Ovary (tissue), 9 donors: ENCODE results near the gene SV2B. TPM values are rescaled to one million over a fixed set of nuclear protein-coding genes. Genes with fewer than 3 reads are reported as not detected.

ENCODE experiments used
- DNase-seq, 5 donors: peaks; one replicate each; pipeline ENCODE4 v3.0.0-alpha.2; 2019 to 2020
- H3K27ac ChIP-seq, 2 donors: fragments of 200-600 bp; one replicate each; pipeline versions ENCODE4 v1.5.1 to v1.8.0; 2019 to 2022
- H3K27me3 ChIP-seq: fragments of 200-600 bp; one replicate; pipeline ENCODE4 v1.8.0; 2022
- H3K36me3 ChIP-seq: fragments of 200-600 bp; sonication (generic); one replicate; pipeline ENCODE4 v1.5.1; 2019
- H3K4me1 ChIP-seq: one replicate; pipeline ENCODE4 v1.8.1; 2013; ENCODE audit warnings: mild to moderate bottlenecking, moderate library complexity; ENCODE audit not compliant: insufficient read depth
- H3K4me3 ChIP-seq: fragments of 200-600 bp; sonication (generic); one replicate; pipeline ENCODE4 v1.5.1; 2017
- H3K9me3 ChIP-seq, 2 donors: fragments of 200-600 bp in 1 of 2; sonication (generic) in 1 of 2; one replicate each; pipeline versions ENCODE4 v1.5.1 to v1.8.1; 2013 to 2019; ENCODE audit warnings: mild to moderate bottlenecking in 1 of 2, moderate library complexity in 1 of 2
- EP300 ChIP-seq: sonication (generic); formaldehyde crosslinking; IDR thresholded peaks from one replicate; pipeline ENCODE4 v1.6.1; 2017; ENCODE audit warnings: antibody characterized with exemption
- POLR2A ChIP-seq: fragments of 450-650 bp; IDR thresholded peaks from one replicate; pipeline ENCODE4 v1.6.1; 2017; ENCODE audit warnings: antibody characterized with exemption, mild to moderate bottlenecking, moderate library complexity
- WGBS, 3 donors: extraction: QIAGEN DNeasy Blood & Tissue Kit in 1 of 3; methylation state at CpG; one replicate each; pipeline versions ENCODE4 v1.1.5 to v1.1.7; 2013 to 2017; 5-methylcytosine and 5-hydroxymethylcytosine counted together
- intact Hi-C, 4 donors: fragments of 100-400 bp; cut with DNase I; formaldehyde crosslinking; loops; one replicate each; pipeline versions ENCODE4 v1.11.0 to v1.15.1; 2022 to 2023
- polyA plus RNA-seq, 2 donors: library from polyadenylated mRNA; stranded (reverse); fragments of 200-250 nt in 1 of 2; fragments of 350-450 nt in 1 of 2; fragmentation: Illumina TruSeq in 1 of 2; extraction: RNeasy Lipid Tissue Mini Kit (QIAGEN cat#74804) in 1 of 2; gene quantifications; one replicate each; pipeline ENCODE4 v1.2.3, GENCODE V29; 2013 to 2014
- total RNA-seq, 7 donors: library from RNA; depleted of rRNA in 2 of 7; stranded (reverse); fragments of >200 nt in 2 of 7; fragmentation: NEBNext Ultra II Directional in 3 of 7; extraction: Animal tissue kit (Norgen Biotek cat#: 25700) in 3 of 7; gene quantifications; one replicate each; pipeline versions ENCODE4 v1.1.0 to v1.2.4, GENCODE V29; 2016 to 2023
- TF ChIP-seq, protein P1 (sequence below), 3 donors: fragments of 450-650 bp in 2 of 3; fragments of 200-600 bp in 1 of 3; IDR thresholded peaks; one replicate each; pipeline versions ENCODE4 v1.5.1 to v1.8.0; 2016 to 2022; ENCODE audit warnings: antibody characterized with exemption in 3 of 3, mild to moderate bottlenecking in 1 of 3
- donor health status: DM: no; HTN: no; CAD: no; lungs with moderate emphysema.
- donor health status: DM: no; HTN: no; CAD: no.
- donor health status: Bipolar disorder and iron deficiency.
- donor health status: DM: yes; HTN: yes; CAD: no.
- donor health status: DM: no; HTN: no; CAD: no.
- donor health status: DM: yes; HTN: yes; CAD: no.

Gene SV2B
- total and polyA plus RNA-seq, 9 donors: 0.10 to 1.3 (median 0.22) TPM; not detected in 1

DNA sequence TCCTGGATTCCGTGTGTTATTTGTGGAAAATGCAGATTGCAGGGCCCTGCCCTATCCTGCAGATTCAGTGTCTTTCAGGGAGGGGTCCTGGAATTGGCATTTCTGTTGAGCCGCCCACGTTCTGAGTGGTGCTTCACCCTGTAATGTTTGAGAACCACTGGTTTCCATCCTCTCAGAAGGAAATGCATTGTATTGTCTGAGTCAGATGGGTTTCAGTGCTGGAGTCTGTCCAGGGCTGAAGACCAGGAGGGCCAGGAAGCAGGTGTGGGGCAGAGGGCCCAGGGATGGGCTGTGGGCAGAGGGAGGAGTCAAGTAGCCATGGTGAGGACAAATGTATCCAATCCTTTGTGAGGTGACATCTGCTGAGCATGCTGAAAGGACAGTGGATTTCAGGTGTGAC lies 123.8 kb downstream of the SV2B start:
- WGBS, 3 donors: 64 to 80% (median 70%) methylated on average over 3 of the region's 3 CpGs
- TF ChIP-seq POLR2A (no peak), EP300 (no peak)
- TF ChIP-seq, protein P1, sequence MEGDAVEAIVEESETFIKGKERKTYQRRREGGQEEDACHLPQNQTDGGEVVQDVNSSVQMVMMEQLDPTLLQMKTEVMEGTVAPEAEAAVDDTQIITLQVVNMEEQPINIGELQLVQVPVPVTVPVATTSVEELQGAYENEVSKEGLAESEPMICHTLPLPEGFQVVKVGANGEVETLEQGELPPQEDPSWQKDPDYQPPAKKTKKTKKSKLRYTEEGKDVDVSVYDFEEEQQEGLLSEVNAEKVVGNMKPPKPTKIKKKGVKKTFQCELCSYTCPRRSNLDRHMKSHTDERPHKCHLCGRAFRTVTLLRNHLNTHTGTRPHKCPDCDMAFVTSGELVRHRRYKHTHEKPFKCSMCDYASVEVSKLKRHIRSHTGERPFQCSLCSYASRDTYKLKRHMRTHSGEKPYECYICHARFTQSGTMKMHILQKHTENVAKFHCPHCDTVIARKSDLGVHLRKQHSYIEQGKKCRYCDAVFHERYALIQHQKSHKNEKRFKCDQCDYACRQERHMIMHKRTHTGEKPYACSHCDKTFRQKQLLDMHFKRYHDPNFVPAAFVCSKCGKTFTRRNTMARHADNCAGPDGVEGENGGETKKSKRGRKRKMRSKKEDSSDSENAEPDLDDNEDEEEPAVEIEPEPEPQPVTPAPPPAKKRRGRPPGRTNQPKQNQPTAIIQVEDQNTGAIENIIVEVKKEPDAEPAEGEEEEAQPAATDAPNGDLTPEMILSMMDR (IDR thresholded peaks at IDR 0.05): no peak
- H3K9me3 ChIP-seq: no peaks in the 10 kb centered on the region
- no peak overlapping the region for H3K4me3 ChIP-seq
- H3K27ac ChIP-seq: no peak overlapping the region
- H3K36me3 ChIP-seq: no peaks in the 10 kb centered on the region
- intact Hi-C loops: no loop called here
- no peaks in the 10 kb centered on the region for H3K4me1 ChIP-seq
- DNase-seq: no peak
- no peaks in the 10 kb centered on the region for H3K27me3 ChIP-seq

DNA sequence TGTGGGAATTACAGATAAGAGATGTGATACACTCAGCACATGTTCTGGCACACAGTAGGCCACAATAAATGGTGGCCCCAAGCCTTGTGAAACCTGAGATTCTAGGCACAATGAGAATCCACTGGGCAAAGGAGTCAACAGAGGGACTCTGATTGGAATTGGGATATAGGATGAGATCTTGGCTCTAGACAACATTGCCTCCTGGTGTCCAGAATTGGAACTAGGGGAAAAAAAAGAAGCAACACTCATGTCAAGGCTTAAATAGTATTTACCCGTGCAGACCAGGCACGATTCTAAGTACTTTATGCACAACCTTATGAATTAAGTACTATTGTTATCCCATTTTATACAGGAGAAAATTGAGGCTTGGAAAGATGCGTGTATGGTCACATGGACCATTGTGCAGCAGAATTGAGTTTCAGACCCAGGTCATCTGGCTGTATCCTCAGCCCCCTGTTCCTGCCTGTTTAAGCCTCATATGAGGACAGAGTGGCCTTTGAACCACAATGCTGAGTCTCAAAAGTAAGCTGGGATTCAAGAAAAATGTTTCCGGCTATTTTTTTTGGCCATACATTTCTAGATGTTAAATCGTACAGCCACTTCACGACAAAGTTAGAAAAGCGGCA lies 124.8 kb downstream of the SV2B start:
- no peak overlapping the region for H3K27ac ChIP-seq
- no peaks in the 10 kb centered on the region for H3K27me3 ChIP-seq
- WGBS, 3 donors: 61 to 66% (median 62%) methylated on average over 7 of the region's 7 CpGs
- no peaks in the 10 kb centered on the region for H3K36me3 ChIP-seq
- DNase-seq: no peak
- intact Hi-C loops: no loop called here
- H3K4me3 ChIP-seq: no peak overlapping the region
- no peaks in the 10 kb centered on the region for H3K4me1 ChIP-seq
- H3K9me3 ChIP-seq: no peaks in the 10 kb centered on the region
- TF ChIP-seq POLR2A (no peak), EP300 (no peak)
- TF ChIP-seq, protein P1 (IDR thresholded peaks at IDR 0.05): no peak

DNA sequence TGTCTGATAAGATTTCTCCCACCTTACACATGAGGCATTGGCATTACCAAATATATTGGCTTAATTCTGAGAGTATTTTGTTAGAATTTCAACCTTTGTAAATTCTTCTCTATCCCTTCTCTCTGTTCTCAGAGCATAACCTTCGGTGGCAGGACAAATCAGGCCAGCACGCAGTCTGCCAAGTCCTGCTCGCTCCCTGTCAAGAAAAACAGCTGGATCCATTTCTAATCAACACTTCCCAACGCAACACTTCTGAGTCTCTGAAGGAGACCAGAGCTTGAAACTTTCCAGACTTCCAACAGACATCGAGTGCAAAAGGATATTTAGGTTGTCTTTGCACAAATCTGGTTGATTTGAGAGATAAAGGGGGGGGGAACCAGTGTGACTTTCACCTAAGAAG lies 125.7 kb downstream of the SV2B start:
- Histone ChIP-seq H3K4me1 (no peaks in the 10 kb centered on the region), H3K36me3 (no peaks in the 10 kb centered on the region), H3K4me3 (no peak overlapping the region), H3K9me3 (no peaks in the 10 kb centered on the region), H3K27ac (no peak overlapping the region), H3K27me3 (no peaks in the 10 kb centered on the region)
- TF ChIP-seq, protein P1 (IDR thresholded peaks at IDR 0.05): no peak
- TF ChIP-seq POLR2A (no peak), EP300 (no peak)
- WGBS, 3 donors: 31 to 40% (median 38%) methylated on average over 5 of the region's 5 CpGs
- no peak for DNase-seq
- intact Hi-C loops: no loop called here

DNA sequence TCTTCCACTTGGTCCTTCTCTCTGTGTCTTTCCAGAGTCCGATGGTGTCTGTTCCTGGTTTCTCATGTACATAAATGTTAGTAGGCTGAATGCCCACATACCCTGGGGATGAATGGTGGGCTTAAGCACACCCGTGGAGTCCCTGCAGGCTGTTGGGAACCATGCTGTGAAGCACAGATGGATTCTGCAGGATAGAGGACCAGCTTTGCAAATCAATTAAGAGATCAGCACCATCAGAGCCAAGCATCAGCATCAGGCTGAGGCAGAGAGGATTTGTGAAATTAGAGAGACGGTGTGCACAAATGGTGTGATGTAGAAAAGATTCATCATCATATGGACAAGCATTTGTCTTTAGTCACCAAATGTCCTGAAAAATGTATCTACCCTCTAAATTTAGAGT lies 127.1 kb downstream of the SV2B start:
- TF ChIP-seq, protein P1 (IDR thresholded peaks at IDR 0.05): no peak
- TF ChIP-seq POLR2A (no peak), EP300 (no peak)
- Histone ChIP-seq H3K27me3 (no peaks in the 10 kb centered on the region), H3K36me3 (no peaks in the 10 kb centered on the region), H3K27ac (no peak overlapping the region), H3K4me3 (no peak overlapping the region), H3K9me3 (no peaks in the 10 kb centered on the region), H3K4me1 (no peaks in the 10 kb centered on the region)
- intact Hi-C loops: no loop called here
- no peak for DNase-seq
- 44 to 57% (median 56%) methylated on average over 3 of the region's 3 CpGs for WGBS, 3 donors
